Mesothelial cell of epicardium (in vitro differentiated cells): Measurements from ENCODE around the gene GPC3. TPM values are rescaled to one million over a fixed set of nuclear protein-coding genes. Genes with fewer than 3 reads are reported as not detected.

Source experiments
- DNase-seq, 2 experiments: peaks; one replicate each; pipeline ENCODE4 v3.0.0; 2021; ENCODE audit warnings: low spot score in 2 of 2; ENCODE audit not compliant: unreplicated experiment in 2 of 2
- H3K27ac Mint-ChIP-seq: 2 replicates; pipeline ENCODE4 v1.8.0; 2021; ENCODE audit warnings: mixed read lengths
- H3K27me3 Mint-ChIP-seq: 2 replicates; pipeline ENCODE4 v1.8.0; 2021; ENCODE audit warnings: low read depth, mixed read lengths
- H3K36me3 Mint-ChIP-seq: 2 replicates; pipeline ENCODE4 v1.8.0; 2021; ENCODE audit warnings: mixed read lengths
- H3K4me1 Mint-ChIP-seq: 2 replicates; pipeline ENCODE4 v1.8.0; 2021; ENCODE audit warnings: mixed read lengths
- H3K4me3 Mint-ChIP-seq: 2 replicates; pipeline ENCODE4 v1.8.0; 2021; ENCODE audit warnings: mild to moderate bottlenecking, moderate library complexity, mixed read lengths
- H3K9me3 Mint-ChIP-seq: 2 replicates; pipeline ENCODE4 v1.8.0; 2021; ENCODE audit warnings: mixed read lengths
- total RNA-seq: library from RNA; stranded (reverse); gene quantifications from 3 replicates; pipeline ENCODE4 v1.2.1, GENCODE V29; 2021
- TF ChIP-seq, protein P1 (sequence below): fragments of 200-600 bp; sonication (generic); IDR thresholded peaks from one replicate; pipeline ENCODE4 v1.5.0; 2021; ENCODE audit warnings: antibody characterized with exemption; ENCODE audit not compliant: unreplicated experiment

The GPC3 gene
- total RNA-seq, 1 donor from 2014 or later = 864 TPM

- no peaks in the 10 kb centered on the region for H3K27me3 Mint-ChIP-seq
- peaks cover 8% of the 10 kb centered on the region for H3K9me3 Mint-ChIP-seq
- DNase-seq = no peak
- no peak overlapping the region for H3K4me3 Mint-ChIP-seq
- H3K4me1 Mint-ChIP-seq = peaks cover 36% of the 10 kb centered on the region
- TF ChIP-seq, protein P1, sequence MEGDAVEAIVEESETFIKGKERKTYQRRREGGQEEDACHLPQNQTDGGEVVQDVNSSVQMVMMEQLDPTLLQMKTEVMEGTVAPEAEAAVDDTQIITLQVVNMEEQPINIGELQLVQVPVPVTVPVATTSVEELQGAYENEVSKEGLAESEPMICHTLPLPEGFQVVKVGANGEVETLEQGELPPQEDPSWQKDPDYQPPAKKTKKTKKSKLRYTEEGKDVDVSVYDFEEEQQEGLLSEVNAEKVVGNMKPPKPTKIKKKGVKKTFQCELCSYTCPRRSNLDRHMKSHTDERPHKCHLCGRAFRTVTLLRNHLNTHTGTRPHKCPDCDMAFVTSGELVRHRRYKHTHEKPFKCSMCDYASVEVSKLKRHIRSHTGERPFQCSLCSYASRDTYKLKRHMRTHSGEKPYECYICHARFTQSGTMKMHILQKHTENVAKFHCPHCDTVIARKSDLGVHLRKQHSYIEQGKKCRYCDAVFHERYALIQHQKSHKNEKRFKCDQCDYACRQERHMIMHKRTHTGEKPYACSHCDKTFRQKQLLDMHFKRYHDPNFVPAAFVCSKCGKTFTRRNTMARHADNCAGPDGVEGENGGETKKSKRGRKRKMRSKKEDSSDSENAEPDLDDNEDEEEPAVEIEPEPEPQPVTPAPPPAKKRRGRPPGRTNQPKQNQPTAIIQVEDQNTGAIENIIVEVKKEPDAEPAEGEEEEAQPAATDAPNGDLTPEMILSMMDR = peak; percentile 16
- H3K27ac Mint-ChIP-seq = peak overlapping the region; percentile 2
- peaks cover 21% of the 10 kb centered on the region for H3K36me3 Mint-ChIP-seq
Measured at GRCh38 chrX:133921764-133922389, 63.5 kb downstream of the GPC3 start.

- Mint-ChIP-seq H3K27me3 (no peaks in the 10 kb centered on the region), H3K4me3 (no peak overlapping the region), H3K9me3 (peaks cover 8% of the 10 kb centered on the region), H3K4me1 (peaks cover 36% of the 10 kb centered on the region), H3K27ac (no peak overlapping the region), H3K36me3 (peaks cover 17% of the 10 kb centered on the region)
- DNase-seq = no peak
- TF ChIP-seq, protein P1 = no peak
Measured at GRCh38 chrX:133921086-133921485, 64.3 kb downstream of the GPC3 start.

GRCh38 chrX:133918361-133918771, 67.0 kb downstream of the GPC3 start:
- Mint-ChIP-seq H3K4me1 (peaks cover 38% of the 10 kb centered on the region), H3K27ac (peak overlapping the region; percentile 40), H3K4me3 (no peak overlapping the region)

GRCh38 chrX:133916984-133917722, 68.2 kb downstream of the GPC3 start:
- TF ChIP-seq, protein P1 = no peak
- H3K9me3 Mint-ChIP-seq = peaks cover 8% of the 10 kb centered on the region

More at GRCh38 chrX:133918361-133918771, 67.0 kb downstream of the GPC3 start:
- Mint-ChIP-seq H3K36me3 (peaks cover 19% of the 10 kb centered on the region), H3K27me3 (no peaks in the 10 kb centered on the region), H3K9me3 (peaks cover 8% of the 10 kb centered on the region)
- no peak for DNase-seq
- TF ChIP-seq, protein P1 = no peak

DNA sequence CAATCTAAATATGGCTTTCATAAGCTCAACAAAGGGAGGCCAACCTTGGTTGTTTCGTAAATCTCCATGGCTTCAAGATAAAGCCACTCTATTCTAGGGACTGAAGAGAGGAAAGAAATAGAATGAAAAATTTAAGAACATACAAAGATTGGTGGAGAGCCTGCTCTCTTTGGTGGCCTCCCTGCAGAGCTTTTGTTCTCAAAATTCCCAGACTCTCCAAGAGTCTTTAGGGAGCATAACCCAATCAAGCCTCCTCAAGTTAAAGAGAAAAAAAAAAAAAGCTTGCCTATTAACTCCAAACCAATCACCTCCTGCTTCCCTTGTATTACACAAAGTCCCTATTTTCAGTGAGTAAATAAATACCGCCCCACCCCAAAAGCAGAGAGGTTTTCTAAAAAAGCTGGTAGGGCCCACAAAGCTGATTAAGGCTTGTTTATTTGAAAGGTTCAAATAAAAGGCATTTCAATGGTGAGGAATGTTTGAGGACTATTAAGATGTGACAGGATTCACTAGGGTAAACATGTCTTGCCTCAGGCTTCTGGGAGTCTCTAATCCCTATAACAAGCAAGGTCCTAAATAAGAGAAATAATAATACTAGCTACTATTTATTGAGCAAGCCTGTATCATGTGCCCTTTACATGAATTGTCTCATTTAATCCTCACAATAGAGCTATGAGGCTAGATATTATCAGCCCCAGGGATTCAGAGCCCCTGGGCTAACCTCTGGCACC, 71.6 kb downstream of the GPC3 start:
- TF ChIP-seq, protein P1 = no peak
- H3K27me3 Mint-ChIP-seq = no peaks in the 10 kb centered on the region
- H3K4me3 Mint-ChIP-seq = no peak overlapping the region
- peaks cover 19% of the 10 kb centered on the region for H3K36me3 Mint-ChIP-seq
- peaks cover 60% of the 10 kb centered on the region for H3K4me1 Mint-ChIP-seq
- peaks cover 8% of the 10 kb centered on the region for H3K9me3 Mint-ChIP-seq
- H3K27ac Mint-ChIP-seq = peak overlapping the region; percentile 74
- no peak for DNase-seq

More at GRCh38 chrX:133916984-133917722, 68.2 kb downstream of the GPC3 start:
- no peaks in the 10 kb centered on the region for H3K27me3 Mint-ChIP-seq
- no peak overlapping the region for H3K27ac Mint-ChIP-seq
- H3K4me3 Mint-ChIP-seq = no peak overlapping the region
- peaks cover 43% of the 10 kb centered on the region for H3K4me1 Mint-ChIP-seq
- peaks cover 19% of the 10 kb centered on the region for H3K36me3 Mint-ChIP-seq
- DNase-seq = no peak
